K562 (cell line): ENCODE results near the gene LCN15. TPM values are rescaled to one million over a fixed set of nuclear protein-coding genes. Genes with fewer than 3 reads are reported as not detected.
A peak's percentile ranks its signal among the peaks of the same experiment; 100 is the strongest.

Experiments used
- CBFB ChIP-seq: sonication (generic); formaldehyde crosslinking; IDR thresholded peaks from 2 replicates; pipeline ENCODE4 v1.4.0; 2020; ENCODE audit warnings: mild to moderate bottlenecking, missing genetic modification reagents
- DEAF1 ChIP-seq: fragments of 450-650 bp; formaldehyde crosslinking; IDR thresholded peaks from 2 replicates; pipeline ENCODE4 v1.4.0; 2020; ENCODE audit warnings: mild to moderate bottlenecking, moderate library complexity
- HMBOX1 ChIP-seq: sonication (generic); IDR thresholded peaks from 2 replicates; pipeline ENCODE4 v1.6.1; 2016
- HMG20B ChIP-seq: fragments of 250-450 bp; sonication (Bioruptor Pico); IDR thresholded peaks from 2 replicates; pipeline ENCODE4 v1.5.0; 2021; ENCODE audit warnings: mild to moderate bottlenecking
- ILK ChIP-seq: fragments of 450-650 bp; IDR thresholded peaks from 2 replicates; pipeline ENCODE4 v1.6.1; 2016; ENCODE audit warnings: missing genetic modification characterization, low read depth, mild to moderate bottlenecking, missing compliant biosample characterization, moderate library complexity, borderline replicate concordance
- MNT ChIP-seq, 2 experiments: fragments of 450-650 bp; conservative IDR thresholded peaks; 2 replicates each; pipeline ENCODE4 v1.6.1; 2017; ENCODE audit warnings: mild to moderate bottlenecking in 2 of 2, moderate library complexity in 2 of 2
- PHF20 ChIP-seq: fragments of 450-650 bp; IDR thresholded peaks from 2 replicates; pipeline ENCODE4 v1.6.1; 2018; ENCODE audit not compliant: partially characterized antibody
- POLR2AphosphoS2 ChIP-seq: IDR thresholded peaks from 2 replicates; pipeline ENCODE4 v1.6.1; 2012; ENCODE audit warnings: low read length, improper control_type of control experiment
- POU5F1 ChIP-seq: fragments of 150-350 bp; IDR thresholded peaks from 2 replicates; pipeline ENCODE4 v1.6.1; 2014; ENCODE audit warnings: borderline replicate concordance, low read length, low read depth, mild to moderate bottlenecking; ENCODE audit not compliant: partially characterized antibody
- PTTG1 ChIP-seq: fragments of 450-650 bp; IDR thresholded peaks from 2 replicates; pipeline ENCODE4 v1.6.1; 2016; ENCODE audit warnings: low read depth, mild to moderate bottlenecking, missing genetic modification characterization, missing compliant biosample characterization
- SRSF9 ChIP-seq: fragments of 200-400 bp; formaldehyde crosslinking; IDR thresholded peaks from 2 replicates; pipeline ENCODE4 v1.6.1; 2017; ENCODE audit warnings: low read depth, low read length, borderline replicate concordance
- STAG1 ChIP-seq: sonication (generic); formaldehyde crosslinking; IDR thresholded peaks from 2 replicates; pipeline ENCODE4 v1.5.0; 2020; ENCODE audit warnings: missing genetic modification reagents, borderline replicate concordance
- XRCC4 ChIP-seq: IDR thresholded peaks from one replicate; pipeline ENCODE4 v1.6.1; 2011; ENCODE audit not compliant: insufficient read depth, insufficient read length; ENCODE audit errors: extremely low read depth
- YY1 ChIP-seq, 3 experiments: IDR thresholded peaks; 2 replicates each; pipeline ENCODE4 v1.6.1; 2011; ENCODE audit warnings: low read length in 2 of 3, mild to moderate bottlenecking in 2 of 3, moderate library complexity in 2 of 3, borderline replicate concordance in 1 of 3, control low read depth in 1 of 3, low read depth in 1 of 3; ENCODE audit not compliant: insufficient read depth in 3 of 3, insufficient replicate concordance in 2 of 3, control insufficient read depth in 1 of 3, insufficient read length in 1 of 3; ENCODE audit errors: extremely low read depth in 1 of 3
- ZBTB43 ChIP-seq: sonication (generic); formaldehyde crosslinking; IDR thresholded peaks from 2 replicates; pipeline ENCODE4 v1.8.0; 2023; ENCODE audit warnings: mild to moderate bottlenecking, missing genetic modification reagents
- ZKSCAN8 ChIP-seq: fragments of 200-800 bp; sonication (Bioruptor generic); IDR thresholded peaks from 2 replicates; pipeline ENCODE4 v1.6.1; 2016; ENCODE audit warnings: missing genetic modification characterization, missing compliant biosample characterization
- ZNF174 ChIP-seq: fragments of 250-450 bp; sonication (Bioruptor Pico); IDR thresholded peaks from 2 replicates; pipeline ENCODE4 v1.4.0; 2020; ENCODE audit warnings: mild to moderate bottlenecking
- ZNF311 ChIP-seq: fragments of 250-450 bp; sonication (Bioruptor Pico); IDR thresholded peaks from 2 replicates; pipeline ENCODE4 v1.4.0; 2020; ENCODE audit warnings: mild to moderate bottlenecking, moderate library complexity
- ZNF639 ChIP-seq, 2 experiments: fragments of 200-800 bp in 1 of 2; sonication (Bioruptor generic) in 1 of 2; sonication (generic) in 1 of 2; formaldehyde crosslinking in 1 of 2; IDR thresholded peaks in 1 of 2; conservative IDR thresholded peaks in 1 of 2; 2 replicates each; pipeline versions ENCODE4 v1.5.0 to v1.6.1; 2016 to 2020; ENCODE audit warnings: missing compliant biosample characterization in 1 of 2, missing genetic modification characterization in 1 of 2, missing genetic modification reagents in 1 of 2
- polyA plus RNA-seq, 8 experiments: library from polyadenylated mRNA; depleted of rRNA in 4 of 8; stranded (reverse) in 5 of 8; unstranded in 3 of 8; fragments of >200 nt; fragmentation: Nextera tagmentation in 2 of 8; fragmentation: Illumina TruSeq in 1 of 8; extraction: Ambion mirVana in 2 of 8; extraction: Trizol in 1 of 8; gene quantifications; 2 replicates each; pipeline versions ENCODE4 v1.2.1 to v1.2.3, GENCODE V29; 2011 to 2014; ENCODE audit warnings: inconsistent platforms in 1 of 8, missing spikeins in 1 of 8
- total RNA-seq, 7 experiments: library from RNA; depleted of rRNA in 6 of 7; stranded (reverse); fragments of >200 nt in 6 of 7; fragmentation: Illumina TruSeq in 2 of 7; extraction: Trizol in 2 of 7; gene quantifications; 2 replicates each; pipeline versions ENCODE4 v1.2.1 to v1.2.3, GENCODE V29; 2011 to 2021; ENCODE audit warnings: low replicate concordance in 1 of 7

The LCN15 gene
- total and polyA plus RNA-seq, 9 of the 15 experiments (the other 6 are each of a cell fraction or from before 2014, with no cell fraction given), result 0.66 TPM; not detected in 8

GRCh38 chr9:136784249-136784996 is 20.1 kb upstream of the LCN15 start (continued):
- TF ChIP-seq PTTG1 (tag), result 0 out of 2 replicates have a peak, but pooled peaks have one; percentile 58
- TF ChIP-seq ZNF639 (CRISPR knock-in tag; conservative IDR thresholded peaks at IDR 0.05 in 1 of 2, IDR thresholded peaks at IDR 0.05 in 1 of 2), result no peak
- no peak for TF ChIP-seq ZNF174 (CRISPR knock-in tag)
- TF ChIP-seq HMBOX1, result no peak
- no peak for TF ChIP-seq SRSF9
- 0 out of 2 replicates have a peak, but pooled peaks have one; percentile 21 for TF ChIP-seq ZNF311 (CRISPR knock-in tag)
- peak in 1 of 3 experiments; percentile 30 for TF ChIP-seq YY1 (IDR thresholded peaks at IDR 0.05; ENCODE audit: borderline replicate concordance in 1 of 3, control insufficient read depth in 1 of 3, extremely low read depth in 1 of 3, insufficient read depth in 3 of 3, insufficient read length in 1 of 3, insufficient replicate concordance in 2 of 3, low read depth in 1 of 3, low read length in 2 of 3)
- 0 out of 2 replicates have a peak, but pooled peaks have one; percentile 34 for TF ChIP-seq ZKSCAN8 (CRISPR knock-in tag)
- no peak for TF ChIP-seq ZBTB43 (CRISPR knock-in tag)
- TF ChIP-seq POU5F1, result no peak
- no peak for TF ChIP-seq ILK (tag)
- TF ChIP-seq POLR2AphosphoS2, result no peak
- TF ChIP-seq DEAF1 (CRISPR knock-in tag), result peak; percentile 41
- TF ChIP-seq MNT (conservative IDR thresholded peaks at IDR 0.05), result no peak
- no peak for TF ChIP-seq STAG1 (CRISPR knock-in tag)
- no peak for TF ChIP-seq XRCC4
- no peak for TF ChIP-seq HMG20B (CRISPR knock-in tag)
- TF ChIP-seq PHF20, result no peak
- TF ChIP-seq CBFB (CRISPR knock-in tag), result no peak
